HG03280 (cell line): ENCODE measurements around the gene LGALS16.
A peak's percentile ranks its signal among the peaks of the same experiment; 100 is the strongest.
"Not testable (repeated sequence)": the region's sequence is repeated elsewhere in the genome, so short reads cannot be mapped to it uniquely, and the experiment has no call there.

Experiments used
- ATAC-seq: cut with Tn5 transposase; IDR thresholded peaks from one replicate; pipeline ENCODE4 v1.9.1; 2021; ENCODE audit warnings: mild to moderate bottlenecking, moderate library complexity; ENCODE audit not compliant: unreplicated experiment

Gene LGALS16

DNA sequence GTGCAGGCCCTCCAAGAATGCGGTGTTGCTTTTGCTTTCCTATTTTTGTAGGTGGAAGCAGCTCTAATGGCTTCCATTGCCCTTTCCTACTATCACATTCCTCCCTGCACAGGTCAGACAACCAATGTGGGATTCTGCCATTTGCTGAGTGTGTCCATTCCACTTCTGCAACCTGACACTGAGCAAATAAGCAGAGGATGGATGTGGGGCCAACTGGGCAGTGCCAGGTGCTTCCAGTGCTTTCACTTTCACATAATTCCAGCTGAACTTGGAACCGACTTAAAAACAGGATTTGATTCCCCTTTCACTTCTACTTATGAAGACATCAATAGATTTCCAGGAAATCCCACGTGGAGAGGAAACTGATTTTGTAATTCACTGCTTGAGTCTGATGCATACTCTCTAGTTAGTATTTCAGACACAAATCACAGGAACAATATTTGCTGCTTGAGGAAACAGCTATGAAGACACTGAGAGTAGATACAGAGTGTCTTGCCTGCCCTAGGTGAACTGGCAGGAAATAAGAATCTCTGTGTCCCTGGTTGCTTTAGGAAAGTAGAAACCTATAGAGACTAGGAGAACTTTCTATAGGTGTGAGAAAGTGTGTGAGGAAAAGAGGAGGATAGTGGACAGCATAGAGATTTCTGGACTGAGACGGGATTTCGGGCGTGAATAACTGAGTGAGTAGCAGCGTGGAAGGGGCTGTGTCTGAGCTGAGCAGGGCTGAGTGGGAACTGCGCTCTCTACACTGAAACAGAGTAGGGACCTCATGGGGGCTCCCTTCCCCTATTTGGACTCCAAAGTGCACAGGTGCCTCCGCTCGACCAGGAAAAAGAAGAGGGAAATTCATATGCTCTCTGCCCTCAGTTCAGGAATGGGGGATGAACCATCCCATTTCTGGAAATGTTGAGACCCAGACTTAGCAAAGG is 22.5 kb downstream of the LGALS16 start:
- no peak for ATAC-seq

DNA sequence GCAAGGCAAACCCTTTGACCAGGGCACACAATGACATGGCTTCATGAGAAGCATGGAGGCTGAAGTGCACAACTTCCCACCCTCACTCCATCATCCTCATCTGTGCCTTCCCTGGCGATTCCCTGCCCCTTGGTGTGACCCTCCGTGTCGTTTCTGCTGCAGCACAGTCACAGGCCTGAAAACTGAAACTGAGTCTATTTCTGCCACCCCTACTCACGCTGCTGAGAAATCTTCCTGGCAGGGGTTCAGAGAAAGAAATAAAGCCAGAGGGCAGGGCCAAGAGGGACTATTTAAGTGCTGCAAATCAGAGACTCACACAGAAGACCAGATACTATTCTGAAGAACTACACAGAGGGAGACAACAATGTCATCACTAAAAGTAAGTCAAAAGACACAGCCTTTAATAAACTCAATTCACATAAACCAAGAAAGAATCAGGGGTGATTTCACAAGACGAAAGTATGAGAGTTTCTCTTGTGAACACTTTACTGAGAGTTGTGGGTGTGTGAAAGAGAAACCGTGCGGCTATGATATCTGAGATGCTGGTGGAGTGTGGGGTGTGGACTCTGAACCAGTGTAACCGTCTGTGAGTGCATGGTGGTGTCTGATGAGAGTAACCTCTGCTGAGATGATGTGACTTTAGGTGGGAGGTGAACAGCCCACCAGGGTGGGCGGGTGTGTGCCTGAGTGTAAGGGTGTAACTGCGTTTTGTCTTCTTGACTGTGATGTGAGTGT is 23.5 kb downstream of the LGALS16 start:
- ATAC-seq = peak; percentile 69

DNA sequence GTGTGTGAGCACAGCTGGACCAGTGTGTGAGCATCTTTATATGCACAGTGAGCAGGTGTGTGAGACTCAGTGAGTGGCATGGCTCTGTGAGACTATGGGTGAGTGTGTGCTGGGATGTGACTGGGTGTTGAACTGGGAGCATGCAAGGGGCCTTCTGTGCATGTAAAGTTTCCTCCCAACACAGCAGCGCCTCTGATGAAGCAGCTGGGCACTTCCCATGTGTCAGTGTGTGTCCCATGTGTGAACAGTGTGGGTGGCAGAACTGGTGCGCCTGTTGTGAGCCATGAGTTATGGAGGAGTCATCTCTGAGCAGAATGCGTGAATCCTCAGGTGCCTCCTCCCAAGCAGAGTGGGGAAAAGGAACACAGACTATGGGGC is 24.1 kb downstream of the LGALS16 start:
- peak; percentile 8 for ATAC-seq

DNA sequence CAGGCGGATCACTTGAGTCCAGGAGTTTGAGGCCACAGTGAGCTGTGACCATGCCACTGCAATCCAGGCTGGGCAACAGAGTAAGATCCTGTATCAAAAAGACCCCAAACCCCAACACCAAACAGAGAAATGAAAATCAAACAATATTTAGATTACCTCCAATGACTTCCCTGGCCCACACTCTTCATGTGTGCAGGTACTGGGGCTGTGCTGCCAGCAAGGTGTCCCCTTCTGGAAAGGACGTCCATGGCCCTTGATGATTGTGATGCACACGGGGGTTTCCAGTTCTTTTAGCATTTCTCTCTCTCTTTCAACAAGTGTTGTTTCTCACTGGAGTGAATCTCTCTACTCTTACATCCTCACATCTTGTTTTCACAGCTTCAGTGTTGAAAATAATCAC is 24.9 kb downstream of the LGALS16 start:
- ATAC-seq = no peak

DNA sequence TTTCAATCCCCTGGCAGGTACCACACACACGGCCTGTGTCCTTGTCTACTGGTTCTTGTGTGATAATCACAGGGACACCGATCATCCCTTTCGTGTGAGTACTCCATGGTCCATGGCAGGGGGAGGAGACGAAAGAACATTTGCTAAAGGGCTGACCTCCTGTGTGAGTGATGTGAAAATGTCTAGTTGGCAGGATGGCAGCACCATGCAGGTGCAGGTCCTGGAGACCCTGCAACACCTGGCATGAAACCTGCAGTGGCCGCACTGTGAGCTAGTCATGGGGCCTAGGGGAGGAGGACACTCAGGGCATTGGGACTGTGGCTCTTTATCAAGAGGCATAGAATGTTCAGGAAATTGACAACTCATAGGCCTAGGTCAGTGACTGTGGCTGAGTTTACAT is 25.7 kb downstream of the LGALS16 start:
- no peak for ATAC-seq

DNA sequence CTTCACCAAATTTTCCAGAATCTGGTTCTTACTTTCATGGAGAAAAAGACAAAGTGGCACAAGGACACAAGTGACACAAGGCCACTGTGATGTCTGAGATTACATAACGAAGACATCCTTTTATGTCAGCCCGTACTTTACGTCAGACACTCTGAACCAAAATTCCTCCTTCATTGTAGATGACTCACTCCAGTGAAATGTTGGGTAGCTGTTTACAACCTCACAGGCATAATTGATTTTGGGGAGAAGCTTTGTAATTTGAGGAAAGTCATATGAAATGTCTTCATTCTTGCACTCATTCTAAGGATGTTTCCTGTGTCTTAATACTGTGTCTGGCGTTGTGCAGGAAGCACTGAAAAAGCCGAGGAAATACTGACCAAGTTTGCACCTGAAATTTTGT is 28.6 kb downstream of the LGALS16 start:
- ATAC-seq = no peak

DNA sequence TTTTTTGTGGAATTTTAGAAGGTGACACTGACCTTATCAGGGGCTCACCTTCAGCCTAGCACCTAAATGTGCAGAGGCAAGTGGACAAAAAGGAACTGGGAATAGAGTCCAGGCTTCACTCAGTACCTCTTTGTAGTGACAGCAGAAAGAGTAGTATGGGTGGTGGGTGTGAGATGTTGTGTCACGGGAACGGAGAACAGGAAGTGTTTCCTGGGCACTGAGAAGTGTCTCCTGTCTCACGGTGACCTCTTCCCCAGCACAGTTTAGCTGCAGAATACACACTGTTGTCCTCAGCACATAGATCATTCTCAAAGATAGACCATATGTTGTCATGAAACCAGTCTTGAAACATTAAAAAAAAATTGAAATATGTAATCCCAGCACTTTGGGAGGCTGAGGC is 31.0 kb downstream of the LGALS16 start:
- ATAC-seq = no peak

DNA sequence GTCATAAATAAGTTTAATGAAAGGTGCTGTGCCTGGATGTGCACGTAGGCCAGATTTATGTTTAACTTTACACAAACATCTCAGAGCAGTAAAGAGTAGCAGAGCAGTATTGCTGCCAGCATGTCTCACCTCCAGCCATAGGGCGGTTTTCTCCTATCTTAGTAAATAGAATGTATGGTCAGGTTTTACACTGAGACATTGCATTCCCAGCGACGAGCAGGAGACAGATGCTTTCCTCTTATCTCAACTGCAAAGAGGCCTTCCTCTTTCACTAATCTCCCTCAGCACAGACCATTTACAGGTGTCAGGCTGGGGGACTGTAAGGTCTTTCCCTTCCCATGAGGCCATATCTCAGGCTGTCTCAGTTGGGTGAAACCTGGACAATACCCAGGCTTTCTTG is 32.9 kb downstream of the LGALS16 start:
- not testable (repeated sequence) for ATAC-seq

DNA sequence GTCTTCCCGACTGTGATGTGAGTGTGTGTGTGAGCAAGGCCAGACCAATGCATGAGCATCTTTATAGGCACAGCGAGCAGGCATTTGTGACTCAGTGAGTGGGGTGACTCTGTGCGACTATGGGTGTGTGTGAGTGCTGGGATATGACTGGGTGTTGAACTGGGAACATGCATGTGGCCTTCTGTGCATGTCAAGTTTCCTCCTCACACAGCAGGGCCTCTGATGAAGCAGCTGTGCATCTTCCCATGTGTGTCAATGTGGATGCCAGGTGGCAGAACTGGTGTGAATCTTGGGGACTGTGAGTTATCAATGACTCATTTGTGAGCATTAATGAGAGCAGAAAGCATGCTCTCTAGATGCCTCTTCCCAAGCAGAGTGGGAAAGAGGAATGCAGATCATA is 36.5 kb downstream of the LGALS16 start:
- ATAC-seq = no peak

DNA sequence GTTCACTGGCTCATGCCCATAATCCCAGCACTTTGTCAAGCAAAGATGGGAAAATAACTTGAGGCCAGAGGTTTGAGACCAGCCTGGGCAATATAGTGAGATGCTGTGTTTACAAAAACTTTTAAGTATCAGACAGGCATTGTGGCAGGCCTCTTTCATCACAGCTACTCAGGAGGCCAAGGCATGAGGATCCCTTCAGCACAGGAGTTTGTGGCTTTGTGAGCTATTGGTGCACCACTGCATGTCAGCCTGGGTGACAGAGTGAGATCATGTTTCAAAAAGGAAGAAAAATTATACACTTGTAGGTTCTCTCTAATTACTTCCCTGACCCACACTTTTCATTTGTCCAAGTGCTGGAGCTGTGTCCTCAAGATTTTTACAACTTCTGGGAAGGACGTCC is 37.1 kb downstream of the LGALS16 start:
- no peak for ATAC-seq

DNA sequence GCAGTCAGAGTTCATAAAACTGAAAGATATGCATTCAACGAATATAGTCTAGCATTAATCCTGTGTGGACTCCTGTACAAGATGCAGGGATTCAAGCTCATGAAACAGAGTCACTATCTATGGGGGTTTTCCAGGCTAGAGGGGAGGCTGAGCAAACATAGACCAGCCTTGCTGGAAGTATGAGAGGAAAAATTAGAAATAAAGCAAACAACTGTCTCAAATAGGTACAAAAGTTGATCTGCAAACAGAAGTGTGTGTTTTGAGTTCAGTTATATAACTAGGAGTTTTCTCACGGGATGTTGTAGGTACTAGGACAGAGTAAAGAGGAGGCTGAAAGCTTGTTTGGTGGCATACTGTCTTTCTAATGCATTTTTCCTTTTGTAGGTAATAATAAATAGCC is 40.0 kb downstream of the LGALS16 start:
- ATAC-seq = no peak

DNA sequence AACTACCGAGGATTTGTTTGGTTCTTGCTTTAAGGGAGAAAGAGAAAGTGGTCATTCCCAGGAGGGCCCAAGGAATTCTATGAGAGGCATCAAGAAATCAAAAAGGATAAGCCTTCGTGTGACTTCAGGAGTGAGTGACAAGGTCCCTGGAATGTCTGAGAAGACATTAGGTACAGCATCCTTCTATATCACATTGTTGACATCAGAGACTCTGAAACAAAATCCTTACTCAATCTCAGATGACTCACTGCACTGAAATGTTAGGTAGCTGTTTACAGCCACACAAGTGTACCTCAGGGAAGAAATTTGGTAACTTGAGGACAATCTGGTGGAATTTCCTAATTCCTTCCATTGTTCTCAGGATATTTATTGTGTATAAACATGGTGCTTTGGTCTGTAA is 40.7 kb downstream of the LGALS16 start:
- no peak for ATAC-seq

DNA sequence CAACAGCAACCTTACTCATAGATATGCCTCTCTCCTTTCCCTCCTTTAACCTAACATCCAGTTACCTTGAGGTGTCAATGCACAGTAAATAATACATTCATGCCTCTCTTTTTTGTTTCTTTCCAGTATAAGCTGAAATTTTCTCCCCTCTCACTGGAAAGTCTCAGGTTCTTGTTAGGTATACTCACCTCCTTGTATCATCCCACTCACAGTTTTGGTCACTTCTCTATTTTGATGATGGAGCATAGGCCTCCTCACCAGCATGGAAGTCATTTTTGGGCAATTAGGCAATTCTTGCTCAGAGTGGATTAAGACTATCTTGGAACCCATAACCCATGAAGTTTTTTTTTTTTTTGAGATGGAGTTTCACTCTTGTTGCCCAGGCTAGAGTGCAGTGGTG is 42.8 kb downstream of the LGALS16 start:
- ATAC-seq = no peak

DNA sequence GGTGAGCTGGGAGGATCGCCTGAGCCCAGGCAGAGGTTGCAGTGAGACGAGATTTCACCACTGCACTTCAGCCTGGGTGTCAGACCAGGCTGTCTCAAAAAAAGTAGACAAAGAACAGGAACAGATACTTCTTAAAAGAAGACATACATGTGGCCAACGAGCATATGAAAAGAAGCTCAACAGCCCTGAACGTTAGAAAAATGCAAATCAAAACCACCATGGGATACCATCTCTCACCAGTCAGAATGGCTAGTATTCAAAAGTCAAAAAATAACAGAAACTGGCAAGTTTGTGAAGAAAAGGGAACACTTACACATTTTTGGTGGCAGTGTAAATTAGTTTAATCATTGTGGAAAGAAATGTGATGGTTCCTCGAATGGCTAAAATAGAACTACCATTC is 45.6 kb downstream of the LGALS16 start:
- ATAC-seq = peak; percentile 52

DNA sequence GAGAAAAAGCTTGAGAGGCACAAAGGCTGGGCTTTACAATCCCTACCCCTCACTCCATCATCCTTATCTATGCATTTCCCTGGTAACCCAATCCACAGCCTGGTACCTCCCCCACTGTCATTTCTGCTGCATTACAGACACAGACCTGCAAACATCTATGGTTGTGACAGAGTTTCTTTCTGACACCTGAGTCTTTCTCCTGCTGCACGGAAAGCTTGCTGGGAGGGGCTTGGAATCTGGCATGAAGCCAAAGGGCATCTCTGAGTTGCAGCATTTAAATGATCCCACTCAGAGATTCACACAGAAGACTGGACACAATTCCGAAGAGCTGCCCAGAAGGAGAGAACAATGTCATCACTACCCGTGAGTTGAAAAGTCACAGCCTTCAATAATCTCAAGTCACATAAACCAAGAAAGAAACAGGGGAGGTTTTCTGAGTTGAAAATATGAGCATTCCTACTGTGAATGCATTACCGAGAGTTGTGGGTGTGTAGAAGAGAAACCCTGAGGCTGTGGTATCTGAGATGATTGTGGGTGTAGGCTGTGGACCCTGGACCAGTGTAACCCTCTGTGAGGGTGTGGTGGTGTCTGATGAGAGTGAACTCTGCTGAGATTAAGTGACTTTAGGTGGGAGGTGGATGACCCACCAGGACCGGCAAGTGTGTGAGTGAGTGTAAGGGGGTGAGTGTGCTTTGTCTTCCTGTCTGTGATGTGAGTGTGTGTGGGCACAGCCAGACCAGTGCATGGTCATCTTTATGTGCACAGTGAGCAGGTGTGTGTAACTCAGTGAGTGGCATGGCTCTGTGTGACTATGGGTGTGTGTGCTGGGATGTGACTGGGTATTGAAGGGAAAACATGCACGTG is 48.7 kb downstream of the LGALS16 start, which contains the start of gene LGALS14:
Gene LGALS14 (plus strand): TSS at position 301 of the 864 bp plus-strand sequence. CDS start 48 bp downstream, at position 349.
- no peak for ATAC-seq

DNA sequence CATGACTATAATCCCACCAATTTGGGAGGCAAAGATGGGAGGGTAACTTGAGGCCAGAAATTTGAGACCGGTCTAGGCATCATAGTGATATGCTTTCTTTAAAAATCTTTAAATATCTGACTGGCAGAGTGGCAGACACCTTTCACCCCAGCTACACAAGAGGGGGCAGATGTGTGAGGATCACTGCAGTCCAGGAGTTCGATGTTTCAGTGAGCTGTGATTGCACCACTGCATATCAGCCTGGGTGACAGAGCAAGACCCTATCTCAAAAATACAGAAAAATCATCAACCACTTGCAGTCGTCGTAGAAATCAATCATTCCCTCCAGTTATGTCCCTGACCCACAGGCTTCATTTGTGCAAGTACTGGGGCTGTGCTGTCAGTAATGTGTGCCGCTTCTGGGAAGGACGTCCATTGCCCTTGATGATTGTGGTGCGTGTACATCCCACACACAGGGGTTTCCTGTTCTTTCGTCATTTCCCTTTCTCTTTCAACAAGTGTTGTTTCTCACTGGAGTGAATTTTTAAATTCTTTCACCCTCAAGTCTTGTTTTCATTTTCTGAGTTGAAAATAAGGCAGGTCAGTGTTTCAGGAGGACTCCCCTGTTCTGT is 50.0 kb downstream of the LGALS16 start:
- ATAC-seq = no peak

DNA sequence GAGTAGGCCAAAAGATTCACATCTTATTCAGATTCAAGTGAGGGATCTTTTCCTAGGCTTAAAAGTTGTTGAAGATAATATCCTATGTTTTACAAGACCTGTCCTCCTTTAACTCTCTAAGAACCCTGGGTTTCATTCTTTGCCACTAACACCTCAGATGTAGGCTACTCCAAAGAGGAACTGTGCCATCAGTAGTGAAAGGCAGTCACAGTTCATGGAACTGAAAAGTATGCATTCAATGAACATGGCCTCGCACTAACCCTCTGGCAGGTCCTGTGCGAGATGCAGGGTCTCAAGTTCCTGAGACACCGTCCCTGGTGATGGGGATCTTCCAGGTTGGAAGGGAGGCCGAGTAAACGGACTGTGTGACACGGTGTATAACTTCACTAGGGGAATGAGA is 52.9 kb downstream of the LGALS16 start:
- no peak for ATAC-seq

DNA sequence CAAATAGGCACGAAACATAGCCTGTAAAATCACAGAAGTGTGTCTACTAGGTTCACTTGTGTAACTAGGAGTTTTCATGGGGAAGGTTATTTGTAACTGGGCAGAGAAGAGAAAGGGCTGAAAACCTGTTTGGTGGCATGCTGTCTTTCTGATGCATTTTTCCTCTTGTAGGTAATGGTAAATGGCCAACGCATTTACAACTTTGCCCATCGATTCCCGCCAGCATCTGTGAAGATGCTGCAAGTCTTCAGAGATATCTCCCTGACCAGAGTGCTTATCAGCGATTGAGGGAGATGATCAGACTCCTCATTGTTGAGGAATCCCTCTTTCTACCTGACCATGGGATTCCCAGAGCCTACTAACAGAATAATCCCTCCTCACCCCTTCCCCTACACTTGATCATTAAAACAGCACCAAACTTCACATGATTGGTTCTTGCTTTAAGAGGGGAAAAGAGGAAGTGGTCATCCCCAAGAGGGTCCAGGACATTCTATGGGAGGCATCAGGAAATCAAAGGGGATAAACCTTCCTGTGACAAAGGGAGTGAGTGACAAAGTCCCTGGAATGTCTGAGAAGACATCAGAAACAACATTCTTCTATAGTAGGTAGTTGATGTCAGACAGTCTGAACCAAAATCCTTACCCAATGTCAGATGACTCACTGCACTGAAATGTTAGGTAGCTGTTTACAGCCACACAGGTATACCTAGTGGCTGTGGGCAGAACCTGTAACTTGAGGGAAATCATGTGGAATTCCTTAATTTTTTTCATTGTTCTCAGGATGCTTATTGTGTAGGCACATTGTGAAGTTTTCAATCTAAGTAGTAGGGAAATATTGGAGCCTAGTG is 53.5 kb downstream of the LGALS16 start:
- no peak for ATAC-seq
